Smooth muscle cell (in vitro differentiated cells): Measurements from ENCODE around the gene ZNF195. TPM values are rescaled to one million over a fixed set of nuclear protein-coding genes. Genes with fewer than 3 reads are reported as not detected.
"Not testable (repeated sequence)": the region's sequence is repeated elsewhere in the genome, so short reads cannot be mapped to it uniquely, and the experiment has no call there.

Experiments
- DNase-seq: peaks from one replicate; lab custom pipeline; 2025; ENCODE audit not compliant: unreplicated experiment; lab: John Stamatoyannopoulos, UW
- H2AFZ ChIP-seq: fragments of 200-600 bp; sonication (generic); 2 replicates; pipeline ENCODE4 v1.6.0; 2016; ENCODE audit warnings: antibody characterized with exemption, low read depth, mild to moderate bottlenecking
- H3F3A ChIP-seq: fragments of 200-600 bp; sonication (generic); 2 replicates; pipeline ENCODE4 v1.6.0; 2017; ENCODE audit warnings: antibody characterized with exemption, low read depth
- H3K27ac ChIP-seq: fragments of 200-600 bp; sonication (generic); 2 replicates; pipeline ENCODE4 v1.5.1; 2016; ENCODE audit warnings: low read depth, mild to moderate bottlenecking
- H3K27me3 ChIP-seq: fragments of 200-600 bp; sonication (generic); 2 replicates; pipeline ENCODE4 v1.6.1; 2016; ENCODE audit warnings: low read depth, mild to moderate bottlenecking
- H3K36me3 ChIP-seq: fragments of 200-600 bp; sonication (generic); 2 replicates; pipeline ENCODE4 v1.5.1; 2016; ENCODE audit warnings: low read depth
- H3K4me1 ChIP-seq: fragments of 200-600 bp; sonication (generic); 2 replicates; pipeline ENCODE4 v1.5.1; 2016; ENCODE audit warnings: low read depth
- H3K4me2 ChIP-seq: fragments of 200-600 bp; sonication (generic); 2 replicates; pipeline ENCODE4 v1.6.0; 2016; ENCODE audit warnings: mild to moderate bottlenecking
- H3K4me3 ChIP-seq: fragments of 200-600 bp; sonication (generic); 2 replicates; pipeline ENCODE4 v1.5.1; 2016; ENCODE audit warnings: mild to moderate bottlenecking
- H3K79me2 ChIP-seq: fragments of 200-600 bp; sonication (generic); 2 replicates; pipeline ENCODE4 v1.6.0; 2016; ENCODE audit warnings: low read depth, mild to moderate bottlenecking
- H3K9ac ChIP-seq: fragments of 200-600 bp; sonication (generic); 2 replicates; pipeline ENCODE4 v1.6.0; 2016; ENCODE audit warnings: low read depth
- H3K9me3 ChIP-seq: fragments of 200-600 bp; sonication (generic); replicated peaks from 2 replicates; pipeline ENCODE4 v1.5.1; 2016; ENCODE audit warnings: low read depth
- H4K20me1 ChIP-seq: fragments of 200-600 bp; sonication (generic); 2 replicates; pipeline ENCODE4 v1.6.0; 2016; ENCODE audit warnings: low read depth
- CTCF ChIP-seq: fragments of 200-600 bp; sonication (generic); IDR thresholded peaks from 2 replicates; pipeline ENCODE4 v1.5.1; 2017; ENCODE audit warnings: borderline replicate concordance, mild to moderate bottlenecking, antibody characterized with exemption; ENCODE audit not compliant: insufficient read depth, poor library complexity, severe bottlenecking
- WGBS: methylation state at CpG from one replicate; pipeline ENCODE4 v1.1.7; 2016; ENCODE audit warnings: low lambda C conversion rate; 5-methylcytosine and 5-hydroxymethylcytosine counted together
- polyA plus RNA-seq: library from polyadenylated mRNA; unstranded; fragments of >200 nt; fragmentation: Nextera tagmentation; extraction: Ambion mirVana; gene quantifications from 2 replicates; pipeline ENCODE4 v1.2.1, GENCODE V29; 2016
- total RNA-seq: library from RNA; depleted of rRNA; stranded (reverse); fragments of >200 nt; gene quantifications from 2 replicates; pipeline ENCODE4 v1.2.3, GENCODE V29; 2014

The ZNF195 gene
- total RNA-seq = 22.0 and 35.2 TPM in 2 replicates
- polyA plus RNA-seq = 12.0 and 18.0 TPM in 2 replicates

GRCh38 chr11:3378426-3379423 is at the start of gene ZNF195:
Gene ZNF195, minus strand, starts transcription at chr11:3379146. Its CDS starts 106 bp downstream, at chr11:3379040.
- Histone ChIP-seq H2AFZ (peak within 1 kb of the TSS; percentile 97), H3K36me3 (peaks cover 3% of the 10 kb centered on the region), H3K9ac (peak within 1 kb of the TSS; percentile 98), H3F3A (no peaks in the 10 kb centered on the region), H4K20me1 (peaks cover 32% of the 10 kb centered on the region), H3K4me2 (peak within 1 kb of the TSS; percentile 98), H3K4me1 (peaks cover 38% of the 10 kb centered on the region), H3K4me3 (peak within 1 kb of the TSS; percentile 98), H3K27me3 (no peaks in the 10 kb centered on the region), H3K27ac (peak within 1 kb of the TSS; percentile 87), H3K9me3 (no peaks in the 10 kb centered on the region), H3K79me2 (peaks cover 50% of the 10 kb centered on the region)
- 1% methylated on average over 54 of the region's 54 CpGs for WGBS
- TF ChIP-seq CTCF = no peak
- peak; percentile 72 for DNase-seq

GRCh38 chr11:3428076-3428475 is 49.1 kb upstream of the ZNF195 start:
- not testable (repeated sequence) for H3K27ac ChIP-seq, H3K4me2 ChIP-seq, H3K9me3 ChIP-seq, H3K36me3 ChIP-seq, H3K4me3 ChIP-seq, H3K9ac ChIP-seq, H3F3A ChIP-seq, DNase-seq, H2AFZ ChIP-seq, H4K20me1 ChIP-seq, H3K27me3 ChIP-seq, H3K79me2 ChIP-seq, H3K4me1 ChIP-seq
- WGBS = 72% methylated on average over 10 of the region's 10 CpGs

- H3K27ac ChIP-seq, H2AFZ ChIP-seq, H3K36me3 ChIP-seq, H3K9me3 ChIP-seq, H3K27me3 ChIP-seq, DNase-seq, H3K4me2 ChIP-seq, H4K20me1 ChIP-seq, H3K79me2 ChIP-seq, H3K4me3 ChIP-seq, H3K4me1 ChIP-seq, H3K9ac ChIP-seq, H3F3A ChIP-seq: not testable (repeated sequence)
- WGBS = 58% methylated on average over 8 of the region's 8 CpGs
Measured at GRCh38 chr11:3426541-3426940, 47.6 kb upstream of the ZNF195 start.

- not testable (repeated sequence) for H3K9ac ChIP-seq, H4K20me1 ChIP-seq, H3K36me3 ChIP-seq, H3K79me2 ChIP-seq, H2AFZ ChIP-seq, H3K27ac ChIP-seq, DNase-seq, H3K9me3 ChIP-seq, H3K4me1 ChIP-seq, H3K27me3 ChIP-seq, H3F3A ChIP-seq
- H3K4me2 ChIP-seq = peak overlapping the region; percentile 81
- WGBS = 33% methylated on average over 4 of the region's 5 CpGs
- peak overlapping the region; percentile 54 for H3K4me3 ChIP-seq
Measured at GRCh38 chr11:3423928-3424327, 45.0 kb upstream of the ZNF195 start.

- H3K27ac ChIP-seq, H4K20me1 ChIP-seq, H3F3A ChIP-seq, H3K9ac ChIP-seq, H3K79me2 ChIP-seq, H3K36me3 ChIP-seq, H3K27me3 ChIP-seq, H3K9me3 ChIP-seq, H2AFZ ChIP-seq, H3K4me1 ChIP-seq, DNase-seq: not testable (repeated sequence)
- Histone ChIP-seq H3K4me2 (peak overlapping the region; percentile 81), H3K4me3 (peak overlapping the region; percentile 54)
- WGBS = under 1% methylated on average over 22 of the region's 46 CpGs
Measured at GRCh38 chr11:3423138-3423731, 44.3 kb upstream of the ZNF195 start.

GRCh38 chr11:3422380-3423137 is 43.6 kb upstream of the ZNF195 start:
- H3F3A ChIP-seq, H3K27ac ChIP-seq, H3K9ac ChIP-seq, H3K9me3 ChIP-seq, H3K79me2 ChIP-seq, H3K4me1 ChIP-seq, H2AFZ ChIP-seq, H3K36me3 ChIP-seq, H3K27me3 ChIP-seq, H4K20me1 ChIP-seq: not testable (repeated sequence)
- WGBS = under 1% methylated on average over 31 of the region's 66 CpGs
- DNase-seq = peak; percentile 99
- Histone ChIP-seq H3K4me3 (peak overlapping the region; percentile 54), H3K4me2 (peak overlapping the region; percentile 85)

- H3K79me2 ChIP-seq, DNase-seq: not testable (repeated sequence)
Measured at GRCh38 chr11:3421608-3422379, 42.8 kb upstream of the ZNF195 start.

More at GRCh38 chr11:3421608-3422379, 42.8 kb upstream of the ZNF195 start:
- 9% methylated on average over 27 of the region's 42 CpGs for WGBS
- Histone ChIP-seq H2AFZ (peak overlapping the region; percentile 75), H3K4me3 (peak overlapping the region; percentile 54), H3K4me2 (peak overlapping the region; percentile 85), H3K9ac (peak overlapping the region; percentile 43)
- not testable (repeated sequence) for H3K27ac ChIP-seq, H4K20me1 ChIP-seq, H3K9me3 ChIP-seq, H3K27me3 ChIP-seq, H3K36me3 ChIP-seq, H3K4me1 ChIP-seq, H3F3A ChIP-seq
